Fibroblast of the aortic adventitia (primary cell): ENCODE measurements around the gene SCP2. TPM values are rescaled to one million over a fixed set of nuclear protein-coding genes. Genes with fewer than 3 reads are reported as not detected.

Experiments
- DNase-seq: peaks from one replicate; pipeline ENCODE4 v3.0.0-alpha.2; 2010; ENCODE audit warnings: low read depth
- H3K4me3 ChIP-seq: 2 replicates; pipeline ENCODE4 v1.5.1; 2011; ENCODE audit warnings: low read depth, mild to moderate bottlenecking, control low read depth, low read length, moderate library complexity
- CTCF ChIP-seq: IDR thresholded peaks from 2 replicates; pipeline ENCODE4 v1.5.1; 2011; ENCODE audit warnings: mild to moderate bottlenecking, low read length, control low read depth, inconsistent platforms; ENCODE audit not compliant: insufficient read depth
- total RNA-seq: library from RNA; depleted of rRNA; stranded (reverse); fragments of >200 nt; gene quantifications from 2 replicates; pipeline ENCODE4 v1.2.3, GENCODE V29; 2012; ENCODE audit warnings: low replicate concordance

SCP2 gene
- total RNA-seq, 1 donor: 188 TPM

DNA sequence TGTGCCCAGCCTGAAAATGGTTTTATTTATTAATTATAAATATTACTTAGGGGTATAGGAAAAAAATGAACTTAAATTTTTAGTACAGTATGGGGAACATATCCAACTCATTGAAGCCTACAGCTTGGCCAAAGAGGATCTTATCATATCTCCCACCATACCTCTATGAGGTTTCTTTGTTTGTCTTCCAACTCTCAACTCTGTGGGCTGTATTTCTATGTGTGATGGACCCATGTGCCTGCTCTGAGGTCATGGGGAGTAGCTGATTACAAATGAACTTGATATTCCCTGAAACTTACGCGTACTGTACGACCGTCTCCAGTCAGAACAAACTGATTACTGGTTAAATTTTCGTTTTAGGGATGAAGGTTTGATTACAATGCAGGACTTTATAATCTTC is 93.5 kb downstream of the SCP2 start:
- no peak for DNase-seq
- no peak overlapping the region for H3K4me3 ChIP-seq
- TF ChIP-seq CTCF: no peak

DNA sequence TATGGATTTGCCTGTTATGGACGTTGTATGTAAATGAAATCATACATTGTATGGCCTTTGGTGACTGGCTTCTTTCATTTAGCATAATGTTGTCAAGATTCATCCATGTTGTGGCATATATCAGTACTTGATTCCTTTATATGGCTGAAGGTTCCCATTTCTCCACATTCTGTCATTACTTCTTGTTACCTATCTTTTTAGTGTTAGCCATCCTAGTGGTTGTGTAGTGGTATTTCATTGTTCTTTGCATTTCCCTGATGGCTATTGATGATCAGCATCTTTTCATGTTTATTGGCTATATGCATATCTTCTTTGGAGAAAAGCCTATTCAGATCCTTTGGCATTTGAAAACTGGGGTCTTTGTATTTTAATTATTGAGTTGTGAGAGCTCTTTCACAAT is 95.1 kb downstream of the SCP2 start:
- DNase-seq: no peak
- H3K4me3 ChIP-seq: no peak overlapping the region
- no peak for TF ChIP-seq CTCF

- no peak for DNase-seq
- H3K4me3 ChIP-seq: no peak overlapping the region
- no peak for TF ChIP-seq CTCF
These were observed 96.5 kb downstream of the SCP2 start for GRCh38 chr1:53023546-53023945.

DNA sequence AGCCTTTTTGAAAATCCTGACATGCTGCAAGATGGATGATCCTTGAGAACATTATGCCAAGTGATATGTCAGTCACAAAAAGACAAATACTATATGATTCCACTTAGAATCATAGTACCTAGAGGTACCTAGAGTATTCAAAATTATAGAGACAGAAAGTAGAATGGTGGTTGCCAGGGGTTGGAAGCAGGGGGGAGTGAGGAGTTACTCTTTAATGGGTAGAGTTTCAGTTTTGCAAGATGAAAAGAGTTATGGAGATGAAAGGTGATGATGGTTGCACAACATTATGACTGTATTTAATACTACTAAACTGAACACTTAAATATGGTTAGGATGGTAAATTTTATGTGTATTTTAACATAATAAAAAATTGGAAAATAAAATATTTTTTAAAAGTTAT is 97.0 kb downstream of the SCP2 start:
- no peak for DNase-seq
- no peak for TF ChIP-seq CTCF
- no peak overlapping the region for H3K4me3 ChIP-seq

- DNase-seq: peak; percentile 83
- H3K4me3 ChIP-seq: no peak overlapping the region
- no peak for TF ChIP-seq CTCF
These were observed 98.1 kb downstream of the SCP2 start for GRCh38 chr1:53025034-53025768.

- peak; percentile 24 for DNase-seq
- H3K4me3 ChIP-seq: no peak overlapping the region
- TF ChIP-seq CTCF: no peak
These were observed 98.7 kb downstream of the SCP2 start for GRCh38 chr1:53025769-53026112.

- TF ChIP-seq CTCF: no peak
- DNase-seq: no peak
- H3K4me3 ChIP-seq: no peak overlapping the region
These were observed 99.2 kb downstream of the SCP2 start for GRCh38 chr1:53026254-53026653.
